Nephron progenitor cell (in vitro differentiated cells): Measurements from ENCODE around the gene UQCRC1.

ENCODE experiments used
- DNase-seq: peaks from one replicate; pipeline ENCODE4 v3.0.0; 2021
- H3K27ac Mint-ChIP-seq: 2 replicates; pipeline ENCODE4 v1.8.0; 2021; ENCODE audit warnings: mild to moderate bottlenecking, moderate library complexity, mixed read lengths
- H3K27me3 Mint-ChIP-seq: 2 replicates; pipeline ENCODE4 v1.8.0; 2021; ENCODE audit warnings: mild to moderate bottlenecking, low read depth, mixed read lengths; ENCODE audit not compliant: poor library complexity
- H3K36me3 Mint-ChIP-seq: 2 replicates; pipeline ENCODE4 v1.8.0; 2021; ENCODE audit warnings: low read depth, mixed read lengths
- H3K4me1 Mint-ChIP-seq: 2 replicates; pipeline ENCODE4 v1.8.0; 2021; ENCODE audit warnings: mixed read lengths
- H3K4me3 Mint-ChIP-seq: 2 replicates; pipeline ENCODE4 v1.8.0; 2021; ENCODE audit warnings: mild to moderate bottlenecking, moderate library complexity, mixed read lengths
- H3K9me3 Mint-ChIP-seq: 2 replicates; pipeline ENCODE4 v1.8.0; 2021; ENCODE audit warnings: mild to moderate bottlenecking, moderate library complexity, mixed read lengths
- CTCF ChIP-seq: fragments of 200-600 bp; sonication (generic); IDR thresholded peaks from 2 replicates; pipeline ENCODE4 v1.5.0; 2021; ENCODE audit warnings: antibody characterized with exemption

Gene UQCRC1

DNA sequence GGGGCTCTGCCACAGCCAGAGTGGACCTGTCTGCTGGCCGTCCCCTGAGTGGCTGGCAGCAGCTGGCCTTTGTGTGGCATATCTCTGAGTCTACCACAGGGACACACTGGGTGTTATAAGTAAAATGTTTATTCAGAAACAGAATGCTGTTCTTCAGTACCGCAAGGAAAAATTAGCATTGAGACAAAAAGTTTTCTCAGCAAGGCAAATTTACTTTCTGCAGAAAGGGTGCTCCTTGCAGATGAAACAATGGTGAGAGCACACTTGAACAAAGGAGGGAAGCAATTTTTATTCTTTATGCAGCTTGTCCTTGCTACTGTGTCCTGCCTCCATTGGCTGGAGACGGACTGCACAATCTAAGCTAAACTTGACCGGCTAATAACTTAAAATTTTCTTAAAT is 8.1 kb upstream of the UQCRC1 start:
- H3K4me1 Mint-ChIP-seq: peaks cover 18% of the 10 kb centered on the region
- H3K9me3 Mint-ChIP-seq: peaks cover 18% of the 10 kb centered on the region
- no peak for TF ChIP-seq CTCF
- H3K36me3 Mint-ChIP-seq: peaks cover 51% of the 10 kb centered on the region
- H3K27ac Mint-ChIP-seq: no peak overlapping the region
- H3K4me3 Mint-ChIP-seq: no peak overlapping the region
- DNase-seq: no peak
- H3K27me3 Mint-ChIP-seq: peaks cover 6% of the 10 kb centered on the region

GRCh38 chr3:48614044-48614443 is 4.6 kb upstream of the UQCRC1 start:
- Mint-ChIP-seq H3K9me3 (peaks cover 18% of the 10 kb centered on the region), H3K4me1 (peaks cover 6% of the 10 kb centered on the region), H3K27ac (no peak overlapping the region), H3K27me3 (peaks cover 10% of the 10 kb centered on the region), H3K4me3 (no peak overlapping the region), H3K36me3 (peaks cover 39% of the 10 kb centered on the region)
- DNase-seq: no peak
- TF ChIP-seq CTCF: no peak

DNA sequence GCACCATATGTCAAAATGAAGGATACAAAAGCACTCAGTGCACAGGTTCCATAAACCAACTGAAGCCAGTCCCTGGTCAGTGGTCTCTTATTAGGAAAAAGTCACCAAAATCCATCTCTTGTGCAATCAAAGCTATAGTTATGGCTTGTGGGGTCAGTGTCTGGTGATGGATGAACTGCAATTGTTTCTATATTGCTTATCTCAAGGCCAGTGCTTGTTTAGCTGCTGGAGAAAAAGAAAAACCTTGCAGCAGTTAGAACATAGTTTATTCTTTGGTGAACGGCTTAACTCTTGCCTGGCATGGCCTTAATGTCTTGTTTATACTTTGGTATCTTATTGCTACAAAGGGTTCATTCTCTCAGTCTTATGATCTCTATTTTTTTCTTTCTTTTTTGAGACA is 2.9 kb upstream of the UQCRC1 start:
- Mint-ChIP-seq H3K27me3 (peaks cover 10% of the 10 kb centered on the region), H3K36me3 (peaks cover 34% of the 10 kb centered on the region), H3K4me3 (no peak overlapping the region), H3K9me3 (peaks cover 9% of the 10 kb centered on the region), H3K27ac (peak overlapping the region; percentile 63), H3K4me1 (peaks cover 12% of the 10 kb centered on the region)
- no peak for DNase-seq
- no peak for TF ChIP-seq CTCF

DNA sequence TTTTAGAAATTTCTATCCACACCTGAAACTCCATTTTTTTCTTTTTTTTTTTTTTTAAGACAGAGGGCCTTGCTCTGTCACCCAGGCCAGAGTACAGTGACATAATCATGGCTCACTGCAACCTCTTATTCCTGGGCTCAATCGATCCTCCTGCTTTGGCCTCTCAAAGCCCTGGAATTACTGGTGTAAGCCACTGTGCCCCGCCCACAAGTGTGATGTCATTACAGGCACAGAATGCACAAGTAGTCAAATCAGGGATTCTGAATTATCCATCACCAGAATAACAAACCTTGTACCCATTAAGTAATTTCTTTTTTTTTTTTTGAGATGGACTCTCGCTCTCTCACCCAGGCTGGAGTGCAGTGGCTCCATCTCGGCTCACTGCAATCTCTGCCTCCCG is 1.9 kb downstream of the UQCRC1 start:
- peaks cover 12% of the 10 kb centered on the region for H3K4me1 Mint-ChIP-seq
- no peaks in the 10 kb centered on the region for H3K9me3 Mint-ChIP-seq
- H3K27ac Mint-ChIP-seq: no peak overlapping the region
- peaks cover 52% of the 10 kb centered on the region for H3K36me3 Mint-ChIP-seq
- DNase-seq: no peak
- H3K4me3 Mint-ChIP-seq: peak overlapping the region; percentile 96
- no peak for TF ChIP-seq CTCF
- peaks cover 7% of the 10 kb centered on the region for H3K27me3 Mint-ChIP-seq

DNA sequence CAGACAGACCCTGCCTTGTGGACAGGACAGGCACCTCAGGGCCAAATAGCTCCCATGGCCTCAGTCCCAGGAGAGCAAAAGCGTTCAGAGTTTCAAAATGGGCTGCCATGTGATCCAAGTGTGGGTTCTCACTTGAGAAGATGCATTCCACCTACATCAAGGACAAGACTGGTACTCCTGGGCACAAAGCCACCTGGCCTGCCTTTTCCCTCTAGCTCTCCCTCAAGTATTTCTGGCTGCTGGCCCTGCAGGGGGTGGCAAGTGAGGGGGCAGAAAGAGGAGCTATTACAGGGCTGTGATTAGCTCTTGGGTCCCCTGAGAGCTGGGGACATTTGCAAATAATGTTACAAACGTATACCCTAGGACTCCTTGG is 7.8 kb downstream of the UQCRC1 start:
- Mint-ChIP-seq H3K9me3 (no peaks in the 10 kb centered on the region), H3K36me3 (peaks cover 65% of the 10 kb centered on the region)
- no peak for TF ChIP-seq CTCF

GRCh38 chr3:48600711-48601621 is 8.5 kb downstream of the UQCRC1 start:
- Mint-ChIP-seq H3K4me3 (no peak overlapping the region), H3K27me3 (no peaks in the 10 kb centered on the region), H3K27ac (peak overlapping the region; percentile 36), H3K36me3 (peaks cover 59% of the 10 kb centered on the region), H3K9me3 (no peaks in the 10 kb centered on the region), H3K4me1 (peaks cover 27% of the 10 kb centered on the region)
- TF ChIP-seq CTCF: no peak
- DNase-seq: no peak

More for the DNA sequence above, 7.8 kb downstream of the UQCRC1 start:
- no peak for DNase-seq
- no peak overlapping the region for H3K4me3 Mint-ChIP-seq
- peaks cover 21% of the 10 kb centered on the region for H3K4me1 Mint-ChIP-seq
- H3K27ac Mint-ChIP-seq: no peak overlapping the region
- no peaks in the 10 kb centered on the region for H3K27me3 Mint-ChIP-seq
